Lower leg skin (tissue), 3 donors: ENCODE data around the gene GGACT.

Experiments used
- CTCF ChIP-seq, 3 donors: fragments of 450-650 bp; IDR thresholded peaks; one replicate each; pipeline ENCODE4 v1.5.1; 2016; ENCODE audit warnings: antibody characterized with exemption in 3 of 3, mild to moderate bottlenecking in 3 of 3, moderate library complexity in 2 of 3
- POLR2A ChIP-seq, 2 donors: fragments of 450-650 bp; IDR thresholded peaks; one replicate each; pipeline ENCODE4 v1.6.1; 2016 to 2017; ENCODE audit warnings: antibody characterized with exemption in 2 of 2, mild to moderate bottlenecking in 1 of 2, moderate library complexity in 1 of 2

- no peak for TF ChIP-seq CTCF (IDR thresholded peaks at IDR 0.05)
- TF ChIP-seq POLR2A (IDR thresholded peaks at IDR 0.05): no peak
Measured at GRCh38 chr13:100527644-100528043, 60.9 kb downstream of the GGACT start.
